Astrocyte (in vitro differentiated cells and primary cell): ENCODE measurements around the gene CDS2. TPM values are rescaled to one million over a fixed set of nuclear protein-coding genes. Genes with fewer than 3 reads are reported as not detected.

Experiments used
- DNase-seq: peaks from one replicate; pipeline ENCODE4 v3.0.0-alpha.2; 2010; ENCODE audit warnings: low read depth
- FAIRE-seq: peaks from 2 replicates; lab custom pipeline; 2011; peaks lifted over from hg19 to GRCh38; lab: Jason Lieb, UNC
- H2AFZ ChIP-seq: 2 replicates; pipeline ENCODE4 v1.6.0; 2012; ENCODE audit warnings: low read depth, low read length, inconsistent platforms
- H3K27ac ChIP-seq: 2 replicates; pipeline ENCODE4 v1.5.1; 2011; ENCODE audit warnings: low read depth, low read length, inconsistent platforms
- H3K27me3 ChIP-seq: 2 replicates; pipeline ENCODE4 v1.6.0; 2011; ENCODE audit warnings: low read length, inconsistent platforms; ENCODE audit not compliant: insufficient read depth
- H3K36me3 ChIP-seq: 2 replicates; pipeline ENCODE4 v1.5.1; 2011; ENCODE audit warnings: low read length, inconsistent platforms; ENCODE audit not compliant: insufficient read depth
- H3K4me1 ChIP-seq: 2 replicates; pipeline ENCODE4 v1.5.1; 2011; ENCODE audit warnings: low read length, inconsistent platforms; ENCODE audit not compliant: insufficient read depth
- H3K4me2 ChIP-seq: 2 replicates; pipeline ENCODE4 v1.6.0; 2012; ENCODE audit warnings: low read length, inconsistent platforms
- H3K4me3 ChIP-seq: 2 replicates; pipeline ENCODE4 v1.5.1; 2011; ENCODE audit warnings: low read depth, mild to moderate bottlenecking, low read length, inconsistent platforms; ENCODE audit not compliant: insufficient read depth
- H3K79me2 ChIP-seq: 2 replicates; pipeline ENCODE4 v1.6.0; 2012; ENCODE audit warnings: mild to moderate bottlenecking, low read length, inconsistent platforms; ENCODE audit not compliant: insufficient read depth
- H3K9ac ChIP-seq: 2 replicates; pipeline ENCODE4 v1.6.0; 2012; ENCODE audit warnings: mild to moderate bottlenecking, low read length, inconsistent platforms
- H3K9me3 ChIP-seq: 2 replicates; pipeline ENCODE4 v1.5.1; 2012; ENCODE audit warnings: low read depth, mild to moderate bottlenecking, low read length, inconsistent platforms; ENCODE audit not compliant: insufficient read depth
- H4K20me1 ChIP-seq: 2 replicates; pipeline ENCODE4 v1.6.0; 2012; ENCODE audit warnings: low read length, inconsistent platforms; ENCODE audit not compliant: insufficient read depth
- H3K27ac Mint-ChIP-seq: one replicate; pipeline ENCODE4 v1.8.0; 2021; ENCODE audit warnings: mild to moderate bottlenecking, mixed read lengths; ENCODE audit not compliant: unreplicated experiment
- H3K27me3 Mint-ChIP-seq: one replicate; pipeline ENCODE4 v1.8.0; 2021; ENCODE audit warnings: low read depth, mixed read lengths; ENCODE audit not compliant: unreplicated experiment
- H3K36me3 Mint-ChIP-seq: one replicate; pipeline ENCODE4 v1.8.0; 2021; ENCODE audit warnings: low read depth, mixed read lengths; ENCODE audit not compliant: unreplicated experiment
- H3K4me1 Mint-ChIP-seq: one replicate; pipeline ENCODE4 v1.8.0; 2021; ENCODE audit warnings: low read depth, mixed read lengths; ENCODE audit not compliant: unreplicated experiment
- H3K4me3 Mint-ChIP-seq: one replicate; pipeline ENCODE4 v1.8.0; 2021; ENCODE audit warnings: mild to moderate bottlenecking, moderate library complexity, mixed read lengths; ENCODE audit not compliant: unreplicated experiment
- H3K9me3 Mint-ChIP-seq: one replicate; pipeline ENCODE4 v1.8.0; 2021; ENCODE audit warnings: mild to moderate bottlenecking, mixed read lengths; ENCODE audit not compliant: unreplicated experiment
- EZH2 ChIP-seq: IDR thresholded peaks from 2 replicates; pipeline ENCODE4 v1.6.1; 2012; ENCODE audit warnings: mild to moderate bottlenecking, low read length, inconsistent platforms; ENCODE audit not compliant: insufficient read depth
- total RNA-seq: library from RNA; stranded (reverse); gene quantifications from 2 replicates; pipeline ENCODE4 v1.2.1, GENCODE V29; 2021
- TF ChIP-seq, protein P1 (sequence below): IDR thresholded peaks from 2 replicates; pipeline ENCODE4 v1.5.1; 2011; ENCODE audit warnings: low read depth, mild to moderate bottlenecking, inconsistent platforms, low read length, moderate library complexity; ENCODE audit not compliant: insufficient read depth

CDS2 gene
- total RNA-seq, 1 donor from 2014 or later: 53.9 TPM

DNA sequence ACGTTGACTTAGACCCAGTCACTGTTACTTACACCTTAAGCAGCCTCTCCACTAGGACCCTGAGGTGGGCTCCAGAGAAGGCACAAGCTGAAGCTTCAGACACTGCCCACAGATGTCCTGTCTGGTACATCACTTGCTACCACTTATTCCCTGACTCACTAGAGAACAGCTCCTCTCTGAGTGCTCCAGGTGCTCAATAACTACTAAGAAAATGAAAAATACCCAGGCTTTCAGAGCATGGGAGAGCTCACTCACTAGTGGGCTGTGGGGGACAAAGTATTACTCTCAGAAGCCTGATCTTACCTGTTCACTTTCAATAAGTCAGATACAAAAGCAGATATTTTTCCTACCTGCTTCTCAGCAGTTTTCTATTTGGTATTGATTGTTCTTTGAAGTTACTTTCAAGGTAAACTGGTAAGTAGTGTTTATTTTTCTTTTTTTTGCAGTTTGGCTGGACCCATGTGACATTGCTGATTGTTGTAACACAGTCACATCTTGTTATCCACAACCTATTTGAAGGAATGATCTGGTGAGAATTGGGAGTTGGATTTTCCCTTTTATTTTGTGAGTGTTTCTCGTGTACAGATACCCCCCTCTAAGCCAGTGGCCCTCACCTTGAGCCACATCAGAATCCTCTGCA lies 55.9 kb downstream of the CDS2 start:
- DNase-seq (no peak), FAIRE-seq (no peak)
- Histone ChIP-seq H3K9ac (no peak overlapping the region), H4K20me1 (peaks cover 9% of the 10 kb centered on the region), H3K36me3 (peaks cover 11% of the 10 kb centered on the region), H3K79me2 (no peaks in the 10 kb centered on the region), H3K9me3 (no peaks in the 10 kb centered on the region), H3K4me1 (peaks cover 6% of the 10 kb centered on the region), H3K27me3 (no peaks in the 10 kb centered on the region), H3K4me2 (peak overlapping the region; percentile 28), H3K4me3 (no peak overlapping the region), H3K27ac (no peak overlapping the region), H2AFZ (no peak overlapping the region)
- no peaks in the 10 kb centered on the region for H3K9me3 Mint-ChIP-seq
- TF ChIP-seq, protein P1, sequence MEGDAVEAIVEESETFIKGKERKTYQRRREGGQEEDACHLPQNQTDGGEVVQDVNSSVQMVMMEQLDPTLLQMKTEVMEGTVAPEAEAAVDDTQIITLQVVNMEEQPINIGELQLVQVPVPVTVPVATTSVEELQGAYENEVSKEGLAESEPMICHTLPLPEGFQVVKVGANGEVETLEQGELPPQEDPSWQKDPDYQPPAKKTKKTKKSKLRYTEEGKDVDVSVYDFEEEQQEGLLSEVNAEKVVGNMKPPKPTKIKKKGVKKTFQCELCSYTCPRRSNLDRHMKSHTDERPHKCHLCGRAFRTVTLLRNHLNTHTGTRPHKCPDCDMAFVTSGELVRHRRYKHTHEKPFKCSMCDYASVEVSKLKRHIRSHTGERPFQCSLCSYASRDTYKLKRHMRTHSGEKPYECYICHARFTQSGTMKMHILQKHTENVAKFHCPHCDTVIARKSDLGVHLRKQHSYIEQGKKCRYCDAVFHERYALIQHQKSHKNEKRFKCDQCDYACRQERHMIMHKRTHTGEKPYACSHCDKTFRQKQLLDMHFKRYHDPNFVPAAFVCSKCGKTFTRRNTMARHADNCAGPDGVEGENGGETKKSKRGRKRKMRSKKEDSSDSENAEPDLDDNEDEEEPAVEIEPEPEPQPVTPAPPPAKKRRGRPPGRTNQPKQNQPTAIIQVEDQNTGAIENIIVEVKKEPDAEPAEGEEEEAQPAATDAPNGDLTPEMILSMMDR: no peak
- no peak for TF ChIP-seq EZH2
- peaks cover 36% of the 10 kb centered on the region for H3K4me1 Mint-ChIP-seq
- no peaks in the 10 kb centered on the region for H3K27me3 Mint-ChIP-seq
- no peak overlapping the region for H3K27ac Mint-ChIP-seq
- peaks cover 15% of the 10 kb centered on the region for H3K36me3 Mint-ChIP-seq
- H3K4me3 Mint-ChIP-seq: no peak overlapping the region

DNA sequence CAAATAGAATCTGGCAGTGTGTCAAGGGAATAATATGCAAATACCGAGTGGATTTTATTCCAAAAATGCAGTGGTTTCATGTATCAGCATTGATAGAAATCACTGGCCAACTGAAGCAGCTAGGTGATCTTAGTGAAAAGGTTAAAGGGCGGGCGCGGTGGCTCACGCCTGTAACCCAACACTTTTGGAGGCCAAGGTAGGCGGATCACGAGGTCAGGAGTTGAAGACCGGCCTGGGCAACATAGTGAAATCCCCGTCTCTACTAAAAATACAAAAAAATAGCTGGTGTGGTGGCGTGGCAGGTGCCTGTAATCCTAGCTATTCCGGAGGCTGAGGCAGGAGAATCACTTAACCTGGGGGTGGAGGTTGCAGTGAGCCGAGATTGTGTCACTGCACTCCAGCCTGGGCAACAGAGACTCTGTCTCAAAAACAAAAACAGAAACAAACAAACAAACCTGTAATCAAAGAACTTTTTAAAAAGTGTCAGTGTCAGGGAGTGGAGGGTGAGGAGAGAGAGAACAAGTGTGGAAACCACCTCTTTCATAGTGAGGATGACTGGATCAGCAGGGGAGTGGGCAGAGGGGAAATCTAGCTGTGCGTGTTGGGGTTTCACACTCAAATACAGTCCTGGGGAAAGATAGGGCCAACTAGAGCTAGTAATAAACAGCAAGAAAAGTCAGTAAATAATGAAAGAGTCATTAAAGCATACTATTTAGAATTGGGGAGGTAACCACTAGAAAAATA lies 57.1 kb downstream of the CDS2 start:
- TF ChIP-seq, protein P1: no peak
- TF ChIP-seq EZH2: no peak
- Histone ChIP-seq H3K36me3 (peaks cover 11% of the 10 kb centered on the region), H3K79me2 (no peaks in the 10 kb centered on the region), H3K4me3 (no peak overlapping the region), H3K27ac (no peak overlapping the region), H4K20me1 (peaks cover under 1% of the 10 kb centered on the region), H3K9ac (no peak overlapping the region), H3K4me2 (no peak overlapping the region), H3K9me3 (no peaks in the 10 kb centered on the region), H3K27me3 (no peaks in the 10 kb centered on the region), H3K4me1 (peaks cover 6% of the 10 kb centered on the region), H2AFZ (no peak overlapping the region)
- Mint-ChIP-seq H3K9me3 (no peaks in the 10 kb centered on the region), H3K36me3 (peaks cover 11% of the 10 kb centered on the region), H3K27ac (no peak overlapping the region), H3K4me1 (peaks cover 26% of the 10 kb centered on the region), H3K27me3 (no peaks in the 10 kb centered on the region), H3K4me3 (peak overlapping the region; percentile 52)
- FAIRE-seq (no peak), DNase-seq (no peak)

DNA sequence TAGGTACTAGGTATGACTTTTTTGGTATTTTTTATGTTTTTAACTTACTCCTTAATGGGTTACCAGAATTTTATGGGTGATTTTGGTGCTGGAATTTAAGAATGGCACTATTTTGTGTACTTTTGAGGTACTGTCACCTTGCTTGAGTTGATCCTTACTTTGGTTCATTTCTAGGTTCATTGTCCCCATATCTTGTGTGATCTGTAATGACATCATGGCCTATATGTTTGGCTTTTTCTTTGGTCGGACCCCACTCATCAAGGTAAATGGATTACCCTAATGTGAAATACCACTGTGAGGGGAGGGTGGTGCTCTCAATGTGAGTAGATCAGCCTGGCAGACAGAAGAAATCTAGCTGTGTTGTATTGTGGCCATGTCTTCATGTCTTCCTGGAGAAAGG lies 57.9 kb downstream of the CDS2 start:
- no peak for TF ChIP-seq EZH2
- TF ChIP-seq, protein P1: no peak

More for the DNA sequence above, 57.9 kb downstream of the CDS2 start:
- DNase-seq (no peak), FAIRE-seq (no peak)
- Histone ChIP-seq H3K79me2 (no peaks in the 10 kb centered on the region), H3K27me3 (no peaks in the 10 kb centered on the region), H3K9ac (no peak overlapping the region), H3K27ac (no peak overlapping the region), H3K4me2 (no peak overlapping the region), H3K4me3 (no peak overlapping the region), H2AFZ (no peak overlapping the region), H3K36me3 (peaks cover 11% of the 10 kb centered on the region), H4K20me1 (no peaks in the 10 kb centered on the region), H3K9me3 (no peaks in the 10 kb centered on the region), H3K4me1 (peaks cover 6% of the 10 kb centered on the region)
- Mint-ChIP-seq H3K36me3 (peaks cover 11% of the 10 kb centered on the region), H3K4me1 (peaks cover 26% of the 10 kb centered on the region), H3K27ac (no peak overlapping the region), H3K27me3 (no peaks in the 10 kb centered on the region), H3K9me3 (no peaks in the 10 kb centered on the region), H3K4me3 (no peak overlapping the region)
